ENCODE data around the gene LDHD.
"Not testable (repeated sequence)": the region's sequence is repeated elsewhere in the genome, so short reads cannot be mapped to it uniquely, and the experiment has no call there.

The LDHD gene

DNA sequence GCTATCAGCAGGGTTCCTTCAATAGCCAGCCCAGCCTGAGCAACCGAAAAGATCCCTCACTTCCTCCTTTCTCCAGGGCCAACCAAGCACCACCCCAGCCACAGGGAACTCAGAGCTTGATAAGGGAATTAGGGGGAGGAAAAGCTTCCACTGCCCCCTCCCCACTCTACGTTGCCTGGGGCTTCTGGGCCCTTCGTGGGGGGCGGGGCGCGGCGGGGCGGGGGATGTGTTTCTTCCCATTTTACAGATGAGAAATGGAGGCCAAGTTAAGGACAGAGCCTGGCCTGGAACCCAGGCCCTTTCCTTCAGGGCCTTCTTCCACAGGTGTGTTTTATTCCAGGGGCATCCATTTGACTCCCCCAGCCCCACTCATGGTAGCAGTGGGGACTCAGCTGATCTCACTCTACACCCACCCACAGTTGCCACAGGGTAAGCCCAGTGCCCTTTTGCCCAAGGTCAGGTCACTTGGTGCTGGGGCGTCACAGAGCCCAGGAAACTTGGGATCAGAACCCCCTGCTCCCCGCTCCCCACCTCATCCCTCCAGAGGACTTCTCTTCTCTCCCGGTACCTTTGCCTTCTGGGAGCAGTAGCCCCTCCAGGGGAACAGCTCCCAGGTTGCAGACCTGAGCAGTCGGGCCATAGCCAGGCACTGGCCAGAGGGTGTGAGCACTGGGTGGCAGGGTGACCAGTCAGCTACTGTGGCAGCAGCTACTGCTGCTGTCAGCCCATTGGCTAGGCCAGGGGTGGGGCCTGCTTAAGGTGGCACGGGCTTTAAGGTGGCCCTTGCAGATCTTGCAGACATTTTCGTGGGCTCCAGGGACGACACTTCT is at the start of gene LDHD:
LDHD (minus strand) TSS at position 700 of the 830 bp plus-strand sequence; CDS start at position 640, 60 bp downstream.
- H3K4me3 ChIP-seq (ENCODE audit: low read depth, low read length): peak within 1 kb of the TSS; percentile 36
- no peak for DNase-seq (ENCODE audit: low read depth)

GRCh38 chr16:75160386-75160785 is 43.8 kb upstream of the LDHD start:
- no peak for DNase-seq (ENCODE audit: low read depth)

DNA sequence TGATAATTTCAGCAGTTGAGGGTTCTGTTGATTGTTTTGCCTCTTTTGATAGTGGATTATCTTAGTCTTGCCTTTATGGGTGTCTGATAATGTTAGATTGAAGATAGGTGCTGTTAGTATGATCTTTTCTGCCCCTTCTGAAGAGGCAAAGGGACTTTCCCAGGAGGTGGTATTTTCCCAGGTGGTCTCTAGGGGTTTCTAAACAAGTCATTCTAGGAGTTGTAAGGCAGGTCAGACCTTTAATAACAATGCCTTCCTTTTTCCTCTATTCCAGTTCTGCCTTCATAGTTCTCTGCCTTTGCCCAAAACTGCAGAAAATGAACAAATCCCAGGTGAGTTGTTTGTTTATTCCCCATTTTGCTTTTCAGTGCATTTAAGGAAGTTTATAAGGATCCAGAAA is 36.1 kb upstream of the LDHD start:
- H3K4me3 ChIP-seq (ENCODE audit: low read depth, low read length): no peak overlapping the region
- no peak for DNase-seq (ENCODE audit: low read depth)

More at GRCh38 chr16:75160386-75160785, 43.8 kb upstream of the LDHD start:
- no peak overlapping the region for H3K4me3 ChIP-seq (ENCODE audit: low read depth, low read length)

GRCh38 chr16:75151798-75152197 is 35.2 kb upstream of the LDHD start:
- H3K4me3 ChIP-seq (ENCODE audit: low read depth, low read length): no peak overlapping the region
- no peak for DNase-seq (ENCODE audit: low read depth)

GRCh38 chr16:75148311-75149195 is 32.0 kb upstream of the LDHD start, which contains the start of gene ZFP1:
TSS of gene ZFP1 (plus strand) at chr16:75148524. CDS start at chr16:75152952, 4,428 bp downstream.
- H3K4me3 ChIP-seq (ENCODE audit: low read depth, low read length): peak within 1 kb of the TSS; percentile 97
- peak; percentile 62 for DNase-seq (ENCODE audit: low read depth)

- no peak for DNase-seq (ENCODE audit: low read depth)
- peak overlapping the region; percentile 97 for H3K4me3 ChIP-seq (ENCODE audit: low read depth, low read length)
These were observed 31.4 kb upstream of the LDHD start for GRCh38 chr16:75147968-75148310.

DNA sequence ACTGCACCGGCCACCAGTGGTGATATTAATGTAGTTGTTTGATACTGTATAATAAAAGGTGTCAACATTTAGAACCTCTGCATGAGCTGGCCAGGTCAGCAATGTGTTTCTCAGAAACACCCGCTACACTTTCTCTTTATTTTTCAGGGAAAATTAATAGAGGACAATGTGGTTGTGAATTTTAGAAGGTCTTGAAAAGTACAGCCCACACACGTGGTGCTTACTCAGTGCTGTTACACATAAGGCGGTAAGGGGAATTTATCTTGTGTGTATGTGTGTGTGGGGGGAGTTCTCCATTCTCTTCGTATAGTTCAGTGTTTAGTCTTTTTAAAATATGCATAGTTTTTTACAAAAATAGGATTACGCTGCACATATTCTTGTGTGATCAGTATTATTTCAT is 27.4 kb upstream of the LDHD start:
- no peak for DNase-seq (ENCODE audit: low read depth)

GRCh38 chr16:75139498-75139897 is 22.9 kb upstream of the LDHD start:
- DNase-seq (ENCODE audit: low read depth): no peak
- H3K4me3 ChIP-seq (ENCODE audit: low read depth, low read length): no peak overlapping the region

More for the DNA sequence above, 27.4 kb upstream of the LDHD start:
- H3K4me3 ChIP-seq (ENCODE audit: low read depth, low read length): no peak overlapping the region

DNA sequence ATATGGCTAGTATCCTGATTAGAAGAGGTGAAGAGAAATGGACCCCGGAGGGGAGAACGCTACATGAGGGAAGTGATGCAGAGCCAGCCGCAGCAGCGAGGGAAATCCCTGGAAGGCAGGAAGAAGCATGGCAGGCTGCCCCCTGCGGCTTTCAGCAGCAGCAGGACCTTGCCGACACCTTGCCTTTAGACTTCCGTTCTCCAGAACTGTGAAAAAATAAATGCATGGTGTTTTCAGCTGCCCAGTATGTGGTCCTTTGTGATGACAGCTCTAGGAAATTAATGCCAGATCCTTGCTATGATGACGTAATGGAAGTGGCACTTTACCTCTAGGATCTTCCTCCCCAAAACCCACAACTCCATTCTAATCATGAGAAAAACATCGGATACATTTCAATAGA is 22.1 kb upstream of the LDHD start:
- H3K4me3 ChIP-seq (ENCODE audit: low read depth, low read length): no peak overlapping the region
- DNase-seq (ENCODE audit: low read depth): no peak

DNA sequence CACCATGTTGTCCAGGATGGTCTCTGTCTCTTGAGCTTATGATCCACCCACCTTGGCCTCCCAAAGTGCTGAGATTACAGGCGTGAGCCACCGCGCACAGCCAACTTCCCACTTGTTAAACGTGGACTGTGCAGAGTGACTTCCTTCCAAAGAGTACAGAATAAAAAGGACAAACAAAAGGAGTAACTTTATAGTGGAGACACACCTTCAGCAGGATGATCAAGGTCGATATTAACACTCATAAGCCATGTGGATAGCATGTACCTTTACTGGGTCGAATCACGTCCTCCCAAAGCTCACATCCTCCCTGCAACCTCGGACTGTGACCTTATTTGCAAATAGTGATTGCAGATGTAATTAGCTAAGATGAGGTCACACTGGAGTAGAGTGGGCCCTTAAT is 21.7 kb upstream of the LDHD start:
- no peak overlapping the region for H3K4me3 ChIP-seq (ENCODE audit: low read depth, low read length)
- DNase-seq (ENCODE audit: low read depth): no peak

DNA sequence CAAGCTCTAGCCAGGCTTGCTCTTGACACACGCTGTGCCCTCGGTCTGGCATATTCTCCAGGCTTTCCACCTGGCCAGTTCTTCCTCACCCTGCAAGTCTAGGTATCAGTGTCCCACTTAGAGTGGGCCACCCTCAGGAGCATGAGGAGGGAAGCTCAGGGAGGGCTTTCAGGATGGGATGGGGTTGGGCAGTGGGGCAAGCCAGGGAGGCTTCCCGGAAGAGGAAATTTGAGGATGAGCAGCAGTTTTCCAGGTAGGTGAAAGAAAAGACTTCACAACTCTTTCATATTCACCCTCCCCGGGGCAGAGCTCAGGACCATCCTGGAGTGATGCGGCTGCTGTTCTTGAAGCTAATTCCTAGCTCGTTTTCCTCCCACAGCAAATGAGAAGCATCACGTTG is 14.5 kb upstream of the LDHD start:
- DNase-seq (ENCODE audit: low read depth): no peak
- no peak overlapping the region for H3K4me3 ChIP-seq (ENCODE audit: low read depth, low read length)

- H3K4me3 ChIP-seq (ENCODE audit: low read depth, low read length): no peak overlapping the region
- no peak for DNase-seq (ENCODE audit: low read depth)
These were observed 13.7 kb upstream of the LDHD start for GRCh38 chr16:75130150-75130771.

DNA sequence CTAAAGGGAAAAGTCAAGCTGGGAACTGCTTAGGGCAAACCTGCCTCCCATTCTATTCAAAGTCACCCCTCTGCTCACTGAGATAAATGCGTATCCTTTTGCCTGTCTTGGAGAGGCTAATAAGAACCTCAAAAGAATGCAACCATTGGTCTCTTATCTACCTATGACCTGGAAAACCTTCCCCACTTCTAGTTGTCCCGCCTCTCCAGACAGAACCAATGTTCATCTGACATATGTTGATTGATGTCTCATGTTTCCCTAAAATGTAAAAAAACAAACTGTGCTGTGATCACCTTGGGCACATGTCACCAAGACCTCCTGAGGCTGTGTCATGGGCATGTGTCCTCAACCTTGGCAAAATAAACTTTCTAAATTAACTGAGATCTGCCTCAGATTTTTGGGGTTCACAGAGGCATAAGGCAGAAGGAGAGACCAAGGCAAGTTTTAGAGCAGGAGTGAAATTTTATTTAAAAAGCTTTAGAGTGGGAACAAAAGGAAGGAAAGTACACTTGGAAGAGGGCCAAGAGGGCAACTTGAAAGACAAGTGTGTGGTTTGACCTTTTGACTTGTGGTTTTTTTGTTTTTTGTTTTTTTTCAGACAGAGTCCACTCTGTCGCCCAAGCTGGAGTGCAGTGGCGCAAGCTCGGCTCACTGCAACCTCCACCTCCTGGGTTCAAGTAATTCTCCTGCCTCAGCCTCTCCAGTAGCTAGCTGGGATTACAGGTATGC is 13.0 kb upstream of the LDHD start:
- not testable (repeated sequence) for H3K4me3 ChIP-seq (ENCODE audit: low read depth, low read length); DNase-seq (ENCODE audit: low read depth)

DNA sequence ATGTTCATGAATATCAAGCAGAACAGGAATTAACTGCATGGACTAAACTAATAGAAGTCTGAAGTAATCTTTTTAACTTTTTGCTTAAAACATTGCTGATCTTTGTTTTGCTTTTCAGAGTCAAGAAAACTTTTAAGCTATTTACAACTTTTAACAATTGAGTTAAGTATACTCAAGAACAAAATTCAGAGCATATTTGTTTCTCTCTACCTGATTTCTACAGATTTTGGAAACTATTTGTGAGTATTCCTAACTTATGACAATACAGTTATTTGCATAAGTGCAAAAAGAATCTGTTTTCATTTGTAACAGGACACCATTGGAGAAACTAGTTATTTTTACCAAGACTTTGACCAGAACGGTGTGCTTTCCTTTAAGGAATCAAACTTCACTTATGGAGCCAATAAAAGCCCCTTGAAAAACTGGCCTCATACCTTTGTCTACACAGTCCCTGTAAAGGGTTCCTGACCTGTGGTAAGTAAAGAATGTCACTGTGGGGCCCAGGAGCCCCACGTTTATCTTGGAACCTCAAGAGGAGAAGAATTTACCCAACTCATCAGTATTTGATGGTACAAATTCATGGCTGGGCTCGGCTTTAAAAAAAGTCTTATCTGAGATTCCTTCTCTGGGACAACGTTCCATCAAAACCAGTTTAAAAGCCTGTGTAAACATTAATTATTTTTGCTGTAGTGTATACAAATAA is 11.3 kb upstream of the LDHD start:
- H3K4me3 ChIP-seq (ENCODE audit: low read depth, low read length): no peak overlapping the region
- DNase-seq (ENCODE audit: low read depth): no peak

GRCh38 chr16:75122609-75123008 is 6.0 kb upstream of the LDHD start:
- H3K4me3 ChIP-seq (ENCODE audit: low read depth, low read length): no peak overlapping the region
- no peak for DNase-seq (ENCODE audit: low read depth)

GRCh38 chr16:75121949-75122568 is 5.5 kb upstream of the LDHD start:
- DNase-seq (ENCODE audit: low read depth): no peak

GRCh38 chr16:75120253-75120652 is 3.7 kb upstream of the LDHD start:
- no peak overlapping the region for H3K4me3 ChIP-seq (ENCODE audit: low read depth, low read length)
- DNase-seq (ENCODE audit: low read depth): no peak

More at GRCh38 chr16:75121949-75122568, 5.5 kb upstream of the LDHD start:
- H3K4me3 ChIP-seq (ENCODE audit: low read depth, low read length): no peak overlapping the region

DNA sequence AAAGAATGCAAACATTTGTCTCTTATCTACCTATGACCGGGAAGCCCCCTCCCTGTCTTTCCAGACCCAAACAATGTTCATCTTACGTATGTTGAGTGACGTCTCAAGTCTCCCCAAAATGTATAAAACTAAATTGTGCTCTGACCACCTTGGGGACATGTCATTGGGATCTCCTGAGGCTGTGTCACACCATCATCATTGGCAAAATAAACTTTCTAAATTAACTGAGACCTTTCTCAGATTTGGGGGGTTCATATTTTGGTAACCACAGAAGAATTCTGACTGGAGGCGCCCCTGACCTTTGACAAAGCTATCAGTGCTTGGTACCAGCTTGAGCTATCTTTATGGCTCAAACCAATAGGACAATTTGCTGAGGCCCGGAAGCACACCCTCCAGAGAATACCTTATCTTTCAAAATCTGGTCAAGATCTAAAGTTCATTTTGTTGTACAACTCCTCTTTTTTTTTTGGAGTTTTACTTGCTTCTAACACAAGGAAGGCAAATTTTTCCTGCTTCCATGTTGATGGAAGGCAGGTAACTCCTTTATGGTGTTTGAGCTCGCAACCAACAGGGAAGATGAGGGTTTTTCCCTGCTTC is 2.5 kb upstream of the LDHD start:
- no peak for DNase-seq (ENCODE audit: low read depth)

More for the DNA sequence above, 2.5 kb upstream of the LDHD start:
- H3K4me3 ChIP-seq (ENCODE audit: low read depth, low read length): no peak overlapping the region
